GM12874 (cell line): ENCODE data around the gene AFAP1.

Experiments used
- CTCF ChIP-seq: IDR thresholded peaks from 2 replicates; pipeline ENCODE4 v1.5.1; 2011; ENCODE audit warnings: low read depth, mild to moderate bottlenecking, control low read depth, low read length, moderate library complexity; ENCODE audit not compliant: insufficient read depth

AFAP1 gene

GRCh38 chr4:7902826-7903225 lies 36.8 kb downstream of the AFAP1 start:
- TF ChIP-seq CTCF, result no peak

GRCh38 chr4:7902101-7902553 lies 37.5 kb downstream of the AFAP1 start:
- no peak for TF ChIP-seq CTCF

- no peak for TF ChIP-seq CTCF
Observed at GRCh38 chr4:7901311-7901885, 38.3 kb downstream of the AFAP1 start.

- TF ChIP-seq CTCF, result no peak
Observed at GRCh38 chr4:7900334-7900909, 39.2 kb downstream of the AFAP1 start.

GRCh38 chr4:7899184-7899869 lies 40.3 kb downstream of the AFAP1 start:
- no peak for TF ChIP-seq CTCF

GRCh38 chr4:7898385-7898784 lies 41.3 kb downstream of the AFAP1 start:
- no peak for TF ChIP-seq CTCF

- no peak for TF ChIP-seq CTCF
Observed at GRCh38 chr4:7897811-7898210, 41.9 kb downstream of the AFAP1 start.
